SU-DHL-6 (cell line): ENCODE measurements around the gene EMID1.

Experiments used
- H2AFZ ChIP-seq: fragments of 200-600 bp; sonication (generic); 2 replicates; pipeline ENCODE4 v1.6.1; 2014; ENCODE audit warnings: low read depth, mild to moderate bottlenecking, moderate library complexity, mixed read lengths, antibody characterized with exemption, low read length; ENCODE audit not compliant: severe bottlenecking
- H3F3A ChIP-seq: fragments of 200-600 bp; shearing (Covaris generic); 2 replicates; pipeline ENCODE4 v1.6.0; 2016; ENCODE audit warnings: antibody characterized with exemption, mild to moderate bottlenecking; ENCODE audit not compliant: insufficient read depth
- H3K27ac ChIP-seq: fragments of 200-600 bp; sonication (generic); 2 replicates; pipeline ENCODE4 v1.5.1; 2016; ENCODE audit warnings: low read depth, mild to moderate bottlenecking, low read length, moderate library complexity, mixed read lengths
- H3K27me3 ChIP-seq: fragments of 200-600 bp; sonication (generic), shearing (Covaris generic); 2 replicates; pipeline ENCODE4 v1.6.0; 2014; ENCODE audit warnings: mild to moderate bottlenecking, low read length
- H3K36me3 ChIP-seq: fragments of 200-600 bp; sonication (generic); 2 replicates; pipeline ENCODE4 v1.6.1; 2014; ENCODE audit warnings: mild to moderate bottlenecking, low read length, mixed read lengths
- H3K4me2 ChIP-seq: fragments of 300-600, 200-600 bp; shearing (Covaris generic), sonication (generic); 2 replicates; pipeline ENCODE4 v1.6.0; 2014; ENCODE audit warnings: low read length, low read depth, mild to moderate bottlenecking; ENCODE audit not compliant: poor library complexity, severe bottlenecking
- H3K4me3 ChIP-seq: fragments of 200-600 bp; sonication (generic); 2 replicates; pipeline ENCODE4 v1.5.1; 2014; ENCODE audit warnings: antibody characterized with exemption, low read length, mild to moderate bottlenecking, mixed read lengths; ENCODE audit not compliant: insufficient read depth, poor library complexity, severe bottlenecking
- H3K79me2 ChIP-seq: fragments of 200-600 bp; sonication (generic); 2 replicates; pipeline ENCODE4 v1.6.1; 2014; ENCODE audit warnings: mild to moderate bottlenecking, low read length, moderate library complexity; ENCODE audit not compliant: insufficient read depth
- H3K9ac ChIP-seq: fragments of 200-600 bp; sonication (generic); 2 replicates; pipeline ENCODE4 v1.7.0; 2014; ENCODE audit warnings: mild to moderate bottlenecking, low read length
- H3K9me2 ChIP-seq: fragments of 200-600 bp; sonication (generic); replicated peaks from 2 replicates; pipeline ENCODE4 v1.6.1; 2014; ENCODE audit warnings: low read length; ENCODE audit not compliant: insufficient read depth
- H3K9me3 ChIP-seq: fragments of 200-600 bp; sonication (generic); 2 replicates; pipeline ENCODE4 v1.6.1; 2014; ENCODE audit warnings: low read length, mixed read lengths; ENCODE audit not compliant: insufficient read depth
- H4K20me1 ChIP-seq: fragments of 200-600 bp; sonication (generic); 2 replicates; pipeline ENCODE4 v1.6.1; 2014; ENCODE audit warnings: low read depth, mild to moderate bottlenecking, antibody characterized with exemption, low read length, moderate library complexity, mixed read lengths
- CTCF ChIP-seq: fragments of 200-600 bp; sonication (generic); IDR thresholded peaks from one replicate; pipeline ENCODE4 v1.5.1; 2017; ENCODE audit warnings: antibody characterized with exemption, mild to moderate bottlenecking, low read length, moderate library complexity; ENCODE audit not compliant: insufficient read depth, poor library complexity, severe bottlenecking
- EZH2phosphoT487 ChIP-seq: fragments of 200-600 bp; sonication (generic), shearing (Covaris generic); conservative IDR thresholded peaks from 2 replicates; pipeline ENCODE4 v1.6.1; 2018; ENCODE audit warnings: mild to moderate bottlenecking, antibody characterized with exemption, low read length, moderate library complexity, mixed read lengths

Gene EMID1

GRCh38 chr22:29308148-29308790, 102.6 kb downstream of the EMID1 start:
- Histone ChIP-seq H3K9me3 (no peaks in the 10 kb centered on the region), H3K9me2 (no peaks in the 10 kb centered on the region), H3K79me2 (no peaks in the 10 kb centered on the region), H3F3A (no peaks in the 10 kb centered on the region), H3K4me3 (no peak overlapping the region), H2AFZ (no peak overlapping the region), H3K36me3 (no peaks in the 10 kb centered on the region), H3K27ac (no peak overlapping the region), H3K9ac (no peak overlapping the region), H3K4me2 (no peak overlapping the region), H4K20me1 (no peaks in the 10 kb centered on the region), H3K27me3 (no peaks in the 10 kb centered on the region)
- TF ChIP-seq CTCF (no peak), EZH2phosphoT487 (no peak)

- Histone ChIP-seq H3K4me2 (no peak overlapping the region), H3F3A (no peaks in the 10 kb centered on the region), H2AFZ (no peak overlapping the region), H3K36me3 (no peaks in the 10 kb centered on the region), H3K4me3 (no peak overlapping the region), H3K9me2 (no peaks in the 10 kb centered on the region), H3K79me2 (no peaks in the 10 kb centered on the region), H3K27ac (no peak overlapping the region), H3K9ac (no peak overlapping the region), H3K9me3 (no peaks in the 10 kb centered on the region), H4K20me1 (no peaks in the 10 kb centered on the region), H3K27me3 (no peaks in the 10 kb centered on the region)
- TF ChIP-seq EZH2phosphoT487 (no peak), CTCF (no peak)
These were observed 103.1 kb downstream of the EMID1 start for GRCh38 chr22:29308791-29309262.
